Ishikawa (cell line): ENCODE measurements around the gene SPRING1.

Experiments
- CEBPB ChIP-seq: IDR thresholded peaks from 2 replicates; pipeline ENCODE4 v1.6.1; 2012
- CREB1 ChIP-seq: IDR thresholded peaks from 2 replicates; pipeline ENCODE4 v1.6.1; 2012; ENCODE audit warnings: low read depth
- EGR1 ChIP-seq: IDR thresholded peaks from 2 replicates; pipeline ENCODE4 v1.6.1; 2012
- EP300 ChIP-seq: IDR thresholded peaks from 2 replicates; pipeline ENCODE4 v1.6.1; 2012; ENCODE audit warnings: borderline replicate concordance
- FOXM1 ChIP-seq: IDR thresholded peaks from 2 replicates; pipeline ENCODE4 v1.6.1; 2012; ENCODE audit warnings: low read depth, borderline replicate concordance
- NFIC ChIP-seq: IDR thresholded peaks from 2 replicates; pipeline ENCODE4 v1.6.1; 2012
- RAD21 ChIP-seq: IDR thresholded peaks from 2 replicates; pipeline ENCODE4 v1.6.1; 2012; ENCODE audit warnings: low read depth
- TAF1 ChIP-seq: IDR thresholded peaks from 2 replicates; pipeline ENCODE4 v1.6.1; 2012; ENCODE audit warnings: low read depth, mild to moderate bottlenecking
- TCF12 ChIP-seq: IDR thresholded peaks from 2 replicates; pipeline ENCODE4 v1.6.1; 2012; ENCODE audit warnings: low read depth
- TEAD4 ChIP-seq: IDR thresholded peaks from 2 replicates; pipeline ENCODE4 v1.6.1; 2012
- USF1 ChIP-seq: IDR thresholded peaks from 2 replicates; pipeline ENCODE4 v1.6.1; 2012
- YY1 ChIP-seq: IDR thresholded peaks from 2 replicates; pipeline ENCODE4 v1.6.1; 2012; ENCODE audit warnings: low read depth
- ZBTB7A ChIP-seq: IDR thresholded peaks from 2 replicates; pipeline ENCODE4 v1.6.1; 2012; ENCODE audit warnings: low read depth
- TF ChIP-seq, protein P1 (sequence below): IDR thresholded peaks from 2 replicates; pipeline ENCODE4 v1.6.1; 2012; ENCODE audit warnings: low read depth, mild to moderate bottlenecking
- TF ChIP-seq, protein P2 (sequence below): IDR thresholded peaks from 2 replicates; pipeline ENCODE4 v1.6.1; 2012

The SPRING1 gene

GRCh38 chr12:116697305-116697704 lies 40.6 kb downstream of the SPRING1 start:
- TF ChIP-seq RAD21 (peak; percentile 55), FOXM1 (no peak)

- TF ChIP-seq USF1 (no peak), TEAD4 (no peak), CEBPB (no peak), CREB1 (no peak), TCF12 (no peak), NFIC (no peak), ZBTB7A (no peak), RAD21 (no peak)
- TF ChIP-seq, protein P1, sequence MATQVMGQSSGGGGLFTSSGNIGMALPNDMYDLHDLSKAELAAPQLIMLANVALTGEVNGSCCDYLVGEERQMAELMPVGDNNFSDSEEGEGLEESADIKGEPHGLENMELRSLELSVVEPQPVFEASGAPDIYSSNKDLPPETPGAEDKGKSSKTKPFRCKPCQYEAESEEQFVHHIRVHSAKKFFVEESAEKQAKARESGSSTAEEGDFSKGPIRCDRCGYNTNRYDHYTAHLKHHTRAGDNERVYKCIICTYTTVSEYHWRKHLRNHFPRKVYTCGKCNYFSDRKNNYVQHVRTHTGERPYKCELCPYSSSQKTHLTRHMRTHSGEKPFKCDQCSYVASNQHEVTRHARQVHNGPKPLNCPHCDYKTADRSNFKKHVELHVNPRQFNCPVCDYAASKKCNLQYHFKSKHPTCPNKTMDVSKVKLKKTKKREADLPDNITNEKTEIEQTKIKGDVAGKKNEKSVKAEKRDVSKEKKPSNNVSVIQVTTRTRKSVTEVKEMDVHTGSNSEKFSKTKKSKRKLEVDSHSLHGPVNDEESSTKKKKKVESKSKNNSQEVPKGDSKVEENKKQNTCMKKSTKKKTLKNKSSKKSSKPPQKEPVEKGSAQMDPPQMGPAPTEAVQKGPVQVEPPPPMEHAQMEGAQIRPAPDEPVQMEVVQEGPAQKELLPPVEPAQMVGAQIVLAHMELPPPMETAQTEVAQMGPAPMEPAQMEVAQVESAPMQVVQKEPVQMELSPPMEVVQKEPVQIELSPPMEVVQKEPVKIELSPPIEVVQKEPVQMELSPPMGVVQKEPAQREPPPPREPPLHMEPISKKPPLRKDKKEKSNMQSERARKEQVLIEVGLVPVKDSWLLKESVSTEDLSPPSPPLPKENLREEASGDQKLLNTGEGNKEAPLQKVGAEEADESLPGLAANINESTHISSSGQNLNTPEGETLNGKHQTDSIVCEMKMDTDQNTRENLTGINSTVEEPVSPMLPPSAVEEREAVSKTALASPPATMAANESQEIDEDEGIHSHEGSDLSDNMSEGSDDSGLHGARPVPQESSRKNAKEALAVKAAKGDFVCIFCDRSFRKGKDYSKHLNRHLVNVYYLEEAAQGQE = no peak
- TF ChIP-seq, protein P2, sequence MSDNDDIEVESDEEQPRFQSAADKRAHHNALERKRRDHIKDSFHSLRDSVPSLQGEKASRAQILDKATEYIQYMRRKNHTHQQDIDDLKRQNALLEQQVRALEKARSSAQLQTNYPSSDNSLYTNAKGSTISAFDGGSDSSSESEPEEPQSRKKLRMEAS = no peak
These were observed 42.5 kb downstream of the SPRING1 start for GRCh38 chr12:116695464-116695725.

DNA sequence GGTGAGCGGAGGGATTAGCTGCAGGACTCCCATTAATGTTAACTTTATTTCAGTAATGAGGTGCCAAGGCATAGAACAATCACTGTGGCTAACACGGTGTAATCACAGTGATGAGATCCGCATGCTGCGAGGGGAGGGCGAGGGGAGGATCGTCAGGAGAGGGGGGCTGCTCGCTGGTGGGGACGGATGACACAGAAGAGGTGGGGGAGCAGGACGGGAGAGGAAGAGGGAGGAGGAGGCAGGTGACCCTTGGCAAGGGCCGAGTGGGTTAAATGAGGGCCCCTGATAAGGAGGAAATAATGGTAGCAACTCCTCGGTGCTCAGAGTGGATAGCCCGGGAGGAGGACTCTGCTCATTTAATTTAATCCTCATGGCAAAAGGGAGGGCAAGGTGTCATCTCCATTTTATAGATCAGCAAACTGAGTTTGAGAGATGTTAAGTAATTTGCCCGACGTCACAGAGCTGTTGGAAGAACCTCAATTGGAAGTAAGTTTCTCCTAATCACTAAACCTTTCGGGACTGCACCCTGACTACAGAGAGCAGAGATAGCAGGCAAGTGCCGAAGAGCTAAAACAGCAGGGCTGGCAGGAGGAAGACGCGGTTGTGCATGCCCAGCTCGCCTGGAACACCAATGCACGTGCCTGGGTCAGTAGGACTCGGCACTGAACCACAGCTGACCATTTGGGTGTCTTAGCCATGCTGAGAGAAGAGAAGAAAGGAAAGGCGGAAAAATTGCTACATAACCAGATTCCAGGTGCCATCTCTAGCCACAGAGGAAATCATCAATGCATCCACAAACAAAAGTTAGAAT lies 43.0 kb downstream of the SPRING1 start:
- TF ChIP-seq, protein P2 = no peak
- TF ChIP-seq TCF12 (no peak), EGR1 (no peak), TEAD4 (no peak), CREB1 (no peak)

DNA sequence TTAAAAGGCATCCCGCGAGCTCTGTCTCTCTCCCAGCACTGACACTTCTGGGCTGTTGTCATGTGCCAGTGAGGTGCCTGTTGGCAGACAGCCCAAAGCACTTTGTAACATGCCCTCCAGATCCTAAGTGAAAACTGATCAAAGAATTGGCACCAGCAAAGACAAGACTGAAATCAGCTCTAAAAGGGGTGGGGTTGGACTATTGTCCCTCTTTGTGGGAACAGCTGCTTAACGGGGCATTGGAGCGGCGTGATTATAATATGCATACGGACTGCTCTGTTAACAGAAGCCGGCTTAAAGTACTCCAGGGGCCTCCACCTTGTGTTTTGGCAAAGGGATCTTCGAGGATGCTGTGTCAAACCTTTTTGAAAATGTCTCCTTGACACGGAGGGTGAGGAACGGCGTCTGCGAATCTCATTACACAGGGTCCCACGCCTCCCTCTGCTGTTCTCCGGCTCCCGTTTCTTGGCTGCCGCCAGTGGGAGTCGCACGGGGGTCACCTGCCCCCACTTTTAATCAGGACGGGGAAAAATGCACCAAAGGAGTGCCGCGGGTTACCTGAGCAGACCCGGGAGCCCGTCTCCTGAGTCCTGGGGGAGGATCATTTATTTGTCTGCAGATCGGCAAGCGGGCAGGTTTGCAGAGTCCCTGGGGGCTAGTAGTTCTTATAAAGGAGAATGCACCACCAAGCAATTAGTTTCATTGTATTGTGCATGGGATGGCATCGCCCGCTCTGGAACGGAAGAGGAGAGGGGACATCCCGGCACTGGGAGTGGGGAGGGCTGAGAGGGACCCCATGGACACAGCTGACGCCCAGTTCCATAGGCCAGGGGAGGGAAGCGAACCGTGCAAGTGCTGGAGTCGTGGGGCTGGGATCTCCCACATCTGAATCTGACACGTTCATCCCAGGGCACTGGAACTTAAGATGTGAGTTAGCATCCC lies 44.3 kb downstream of the SPRING1 start:
- TF ChIP-seq, protein P1 = no peak
- TF ChIP-seq USF1 (no peak), TAF1 (no peak), CREB1 (no peak), YY1 (no peak), TEAD4 (no peak), TCF12 (no peak), ZBTB7A (no peak), CEBPB (no peak), NFIC (no peak), RAD21 (no peak), FOXM1 (no peak), EGR1 (no peak), EP300 (no peak)
- TF ChIP-seq, protein P2 = no peak

DNA sequence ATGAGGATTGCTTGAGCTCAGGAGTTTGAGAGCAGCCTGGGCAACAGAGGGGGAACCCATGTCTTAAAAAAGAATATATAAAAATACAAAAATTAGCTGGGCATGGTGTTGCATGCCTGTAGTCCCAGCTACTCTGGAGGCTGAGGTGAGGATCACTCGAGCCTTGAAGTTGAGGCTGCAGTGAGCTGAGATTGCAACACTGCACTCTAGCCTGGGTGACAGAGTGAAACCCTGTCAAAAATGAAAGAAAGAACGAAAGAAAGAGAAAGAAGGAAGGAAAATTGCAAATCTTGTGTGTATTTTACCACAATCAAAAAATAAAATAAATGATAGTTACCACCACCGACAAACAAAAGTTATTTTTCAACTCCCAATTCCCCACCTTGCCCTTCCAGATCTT lies 45.3 kb downstream of the SPRING1 start:
- no peak for TF ChIP-seq YY1
- TF ChIP-seq CREB1 = no peak
- TF ChIP-seq EGR1 = no peak
- no peak for TF ChIP-seq CEBPB
- TF ChIP-seq, protein P1 = no peak
- TF ChIP-seq, protein P2 = no peak
- TF ChIP-seq FOXM1 = no peak
